Skeletal muscle satellite cell (primary cell): ENCODE data around the gene CDKN2AIP. TPM values are rescaled to one million over a fixed set of nuclear protein-coding genes. Genes with fewer than 3 reads are reported as not detected.

ENCODE experiments used
- H3K27me3 ChIP-seq: 2 replicates; pipeline ENCODE4 v1.7.0; 2013; ENCODE audit warnings: low read length; ENCODE audit not compliant: control insufficient read depth, insufficient read depth
- H3K36me3 ChIP-seq: 2 replicates; pipeline ENCODE4 v1.7.0; 2013; ENCODE audit warnings: mild to moderate bottlenecking, control low read depth, low read length; ENCODE audit not compliant: insufficient read depth
- H3K4me1 ChIP-seq: 2 replicates; pipeline ENCODE4 v1.7.0; 2013; ENCODE audit warnings: low read length; ENCODE audit not compliant: control insufficient read depth, insufficient read depth
- H3K4me2 ChIP-seq: 2 replicates; pipeline ENCODE4 v1.7.0; 2013; ENCODE audit warnings: mild to moderate bottlenecking, low read length
- H3K4me3 ChIP-seq: 2 replicates; pipeline ENCODE4 v1.7.0; 2013; ENCODE audit warnings: low read length
- H3K9ac ChIP-seq: 2 replicates; pipeline ENCODE4 v1.7.0; 2013; ENCODE audit warnings: mild to moderate bottlenecking, low read depth, low read length, moderate library complexity
- H3K9me3 ChIP-seq: replicated peaks from 2 replicates; pipeline ENCODE4 v1.7.0; 2013; ENCODE audit warnings: mild to moderate bottlenecking, control low read depth, low read length
- total RNA-seq: library from RNA; depleted of rRNA; stranded (reverse); fragments of >200 nt; gene quantifications from 2 replicates; pipeline ENCODE4 v1.2.3, GENCODE V29; 2012; rRNA removed

Gene CDKN2AIP
- 10.1 and 10.3 TPM in 2 replicates for total RNA-seq

- peak within 1 kb of the TSS; percentile 85 for H3K4me2 ChIP-seq
- H3K27me3 ChIP-seq, result no peaks in the 10 kb centered on the region
- H3K36me3 ChIP-seq, result peaks cover 35% of the 10 kb centered on the region
- peak within 1 kb of the TSS; percentile 86 for H3K9ac ChIP-seq
- peaks cover 41% of the 10 kb centered on the region for H3K4me1 ChIP-seq
- peak within 1 kb of the TSS; percentile 97 for H3K4me3 ChIP-seq
- no peaks in the 10 kb centered on the region for H3K9me3 ChIP-seq
Measured at GRCh38 chr4:183444214-183445096, at the start of gene CDKN2AIP. Gene CDKN2AIP, plus strand, starts transcription at chr4:183444636. Its CDS starts 162 bp downstream, at chr4:183444798.

GRCh38 chr4:183395395-183395794 is 49.0 kb upstream of the CDKN2AIP start:
- no peak overlapping the region for H3K4me2 ChIP-seq
- no peaks in the 10 kb centered on the region for H3K9me3 ChIP-seq
- H3K27me3 ChIP-seq, result peaks cover 19% of the 10 kb centered on the region
- H3K9ac ChIP-seq, result no peak overlapping the region
- H3K4me3 ChIP-seq, result no peak overlapping the region
- peaks cover 7% of the 10 kb centered on the region for H3K4me1 ChIP-seq
- no peaks in the 10 kb centered on the region for H3K36me3 ChIP-seq

- no peak overlapping the region for H3K4me2 ChIP-seq
- H3K27me3 ChIP-seq, result peaks cover 10% of the 10 kb centered on the region
- H3K9ac ChIP-seq, result no peak overlapping the region
- no peak overlapping the region for H3K4me3 ChIP-seq
- peaks cover 7% of the 10 kb centered on the region for H3K4me1 ChIP-seq
- no peaks in the 10 kb centered on the region for H3K36me3 ChIP-seq
- no peaks in the 10 kb centered on the region for H3K9me3 ChIP-seq
Measured at GRCh38 chr4:183396227-183396637, 48.2 kb upstream of the CDKN2AIP start.

- Histone ChIP-seq H3K9ac (peak overlapping the region; percentile 82), H3K4me2 (peak overlapping the region; percentile 94), H3K4me1 (peaks cover 7% of the 10 kb centered on the region), H3K36me3 (no peaks in the 10 kb centered on the region), H3K9me3 (no peaks in the 10 kb centered on the region), H3K27me3 (peaks cover 5% of the 10 kb centered on the region), H3K4me3 (peak overlapping the region; percentile 69)
Measured at GRCh38 chr4:183397741-183398297, 46.6 kb upstream of the CDKN2AIP start.

- H3K36me3 ChIP-seq, result no peaks in the 10 kb centered on the region
- H3K9ac ChIP-seq, result peak overlapping the region; percentile 82
- no peaks in the 10 kb centered on the region for H3K9me3 ChIP-seq
- H3K4me2 ChIP-seq, result peak overlapping the region; percentile 94
- peak overlapping the region; percentile 69 for H3K4me3 ChIP-seq
- peaks cover 5% of the 10 kb centered on the region for H3K27me3 ChIP-seq
- H3K4me1 ChIP-seq, result peaks cover 7% of the 10 kb centered on the region
Measured at GRCh38 chr4:183398298-183399125, 45.9 kb upstream of the CDKN2AIP start.

GRCh38 chr4:183399126-183399522 is 45.3 kb upstream of the CDKN2AIP start:
- H3K4me2 ChIP-seq, result peak overlapping the region; percentile 94
- peak overlapping the region; percentile 82 for H3K9ac ChIP-seq
- no peaks in the 10 kb centered on the region for H3K9me3 ChIP-seq
- no peaks in the 10 kb centered on the region for H3K36me3 ChIP-seq
- H3K4me3 ChIP-seq, result peak overlapping the region; percentile 69
- peaks cover 7% of the 10 kb centered on the region for H3K4me1 ChIP-seq
- H3K27me3 ChIP-seq, result peaks cover 5% of the 10 kb centered on the region

GRCh38 chr4:183399616-183400015 is 44.8 kb upstream of the CDKN2AIP start:
- no peaks in the 10 kb centered on the region for H3K9me3 ChIP-seq
- no peak overlapping the region for H3K9ac ChIP-seq
- H3K27me3 ChIP-seq, result peaks cover 5% of the 10 kb centered on the region
- peaks cover 7% of the 10 kb centered on the region for H3K4me1 ChIP-seq
- no peaks in the 10 kb centered on the region for H3K36me3 ChIP-seq
- H3K4me3 ChIP-seq, result no peak overlapping the region
- no peak overlapping the region for H3K4me2 ChIP-seq

- no peak overlapping the region for H3K4me3 ChIP-seq
Measured at GRCh38 chr4:183400035-183400434, 44.4 kb upstream of the CDKN2AIP start.

GRCh38 chr4:183401473-183401872 is 43.0 kb upstream of the CDKN2AIP start:
- Histone ChIP-seq H3K36me3 (no peaks in the 10 kb centered on the region), H3K4me2 (no peak overlapping the region), H3K9me3 (no peaks in the 10 kb centered on the region), H3K27me3 (peaks cover 5% of the 10 kb centered on the region), H3K9ac (no peak overlapping the region), H3K4me3 (no peak overlapping the region), H3K4me1 (peaks cover 7% of the 10 kb centered on the region)

More at GRCh38 chr4:183400035-183400434, 44.4 kb upstream of the CDKN2AIP start:
- Histone ChIP-seq H3K27me3 (peaks cover 5% of the 10 kb centered on the region), H3K4me2 (no peak overlapping the region), H3K4me1 (peaks cover 7% of the 10 kb centered on the region), H3K36me3 (no peaks in the 10 kb centered on the region), H3K9me3 (no peaks in the 10 kb centered on the region), H3K9ac (no peak overlapping the region)

GRCh38 chr4:183402771-183403170 is 41.7 kb upstream of the CDKN2AIP start:
- Histone ChIP-seq H3K4me2 (no peak overlapping the region), H3K9ac (no peak overlapping the region), H3K4me3 (no peak overlapping the region), H3K9me3 (no peaks in the 10 kb centered on the region), H3K36me3 (no peaks in the 10 kb centered on the region), H3K4me1 (peaks cover 7% of the 10 kb centered on the region), H3K27me3 (peaks cover 5% of the 10 kb centered on the region)

GRCh38 chr4:183403486-183403885 is 41.0 kb upstream of the CDKN2AIP start:
- H3K36me3 ChIP-seq, result no peaks in the 10 kb centered on the region
- H3K4me2 ChIP-seq, result no peak overlapping the region
- no peaks in the 10 kb centered on the region for H3K9me3 ChIP-seq
- no peak overlapping the region for H3K9ac ChIP-seq
- peaks cover 5% of the 10 kb centered on the region for H3K27me3 ChIP-seq
- H3K4me3 ChIP-seq, result no peak overlapping the region
- H3K4me1 ChIP-seq, result peaks cover under 1% of the 10 kb centered on the region
